ENCODE results near the gene TRAF2.

DNA sequence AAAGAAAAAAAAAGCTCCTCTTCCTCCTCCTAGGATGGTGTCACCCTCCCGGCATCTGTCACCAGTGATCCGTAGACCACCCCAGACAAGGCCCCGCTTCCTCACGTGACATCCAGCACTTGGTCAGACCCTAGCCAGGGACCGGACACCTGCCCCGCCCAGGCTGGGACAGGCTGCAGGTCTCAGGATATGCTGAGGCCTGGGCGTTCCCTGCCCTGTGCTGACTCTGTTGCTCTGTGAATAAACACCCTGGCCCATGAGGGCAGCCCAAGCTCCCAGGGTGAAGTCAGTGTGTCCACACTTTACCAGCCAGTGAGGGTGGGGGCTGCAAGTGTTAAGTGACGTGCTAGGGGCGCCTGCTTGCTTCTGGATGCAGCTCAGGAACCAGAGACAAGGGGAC is 25.8 kb upstream of the TRAF2 start:
- TF ChIP-seq, protein P1, sequence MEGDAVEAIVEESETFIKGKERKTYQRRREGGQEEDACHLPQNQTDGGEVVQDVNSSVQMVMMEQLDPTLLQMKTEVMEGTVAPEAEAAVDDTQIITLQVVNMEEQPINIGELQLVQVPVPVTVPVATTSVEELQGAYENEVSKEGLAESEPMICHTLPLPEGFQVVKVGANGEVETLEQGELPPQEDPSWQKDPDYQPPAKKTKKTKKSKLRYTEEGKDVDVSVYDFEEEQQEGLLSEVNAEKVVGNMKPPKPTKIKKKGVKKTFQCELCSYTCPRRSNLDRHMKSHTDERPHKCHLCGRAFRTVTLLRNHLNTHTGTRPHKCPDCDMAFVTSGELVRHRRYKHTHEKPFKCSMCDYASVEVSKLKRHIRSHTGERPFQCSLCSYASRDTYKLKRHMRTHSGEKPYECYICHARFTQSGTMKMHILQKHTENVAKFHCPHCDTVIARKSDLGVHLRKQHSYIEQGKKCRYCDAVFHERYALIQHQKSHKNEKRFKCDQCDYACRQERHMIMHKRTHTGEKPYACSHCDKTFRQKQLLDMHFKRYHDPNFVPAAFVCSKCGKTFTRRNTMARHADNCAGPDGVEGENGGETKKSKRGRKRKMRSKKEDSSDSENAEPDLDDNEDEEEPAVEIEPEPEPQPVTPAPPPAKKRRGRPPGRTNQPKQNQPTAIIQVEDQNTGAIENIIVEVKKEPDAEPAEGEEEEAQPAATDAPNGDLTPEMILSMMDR (IDR thresholded peaks at IDR 0.05; ENCODE audit: low read depth, low read length, missing input control): no peak
- TF ChIP-seq, protein P2, sequence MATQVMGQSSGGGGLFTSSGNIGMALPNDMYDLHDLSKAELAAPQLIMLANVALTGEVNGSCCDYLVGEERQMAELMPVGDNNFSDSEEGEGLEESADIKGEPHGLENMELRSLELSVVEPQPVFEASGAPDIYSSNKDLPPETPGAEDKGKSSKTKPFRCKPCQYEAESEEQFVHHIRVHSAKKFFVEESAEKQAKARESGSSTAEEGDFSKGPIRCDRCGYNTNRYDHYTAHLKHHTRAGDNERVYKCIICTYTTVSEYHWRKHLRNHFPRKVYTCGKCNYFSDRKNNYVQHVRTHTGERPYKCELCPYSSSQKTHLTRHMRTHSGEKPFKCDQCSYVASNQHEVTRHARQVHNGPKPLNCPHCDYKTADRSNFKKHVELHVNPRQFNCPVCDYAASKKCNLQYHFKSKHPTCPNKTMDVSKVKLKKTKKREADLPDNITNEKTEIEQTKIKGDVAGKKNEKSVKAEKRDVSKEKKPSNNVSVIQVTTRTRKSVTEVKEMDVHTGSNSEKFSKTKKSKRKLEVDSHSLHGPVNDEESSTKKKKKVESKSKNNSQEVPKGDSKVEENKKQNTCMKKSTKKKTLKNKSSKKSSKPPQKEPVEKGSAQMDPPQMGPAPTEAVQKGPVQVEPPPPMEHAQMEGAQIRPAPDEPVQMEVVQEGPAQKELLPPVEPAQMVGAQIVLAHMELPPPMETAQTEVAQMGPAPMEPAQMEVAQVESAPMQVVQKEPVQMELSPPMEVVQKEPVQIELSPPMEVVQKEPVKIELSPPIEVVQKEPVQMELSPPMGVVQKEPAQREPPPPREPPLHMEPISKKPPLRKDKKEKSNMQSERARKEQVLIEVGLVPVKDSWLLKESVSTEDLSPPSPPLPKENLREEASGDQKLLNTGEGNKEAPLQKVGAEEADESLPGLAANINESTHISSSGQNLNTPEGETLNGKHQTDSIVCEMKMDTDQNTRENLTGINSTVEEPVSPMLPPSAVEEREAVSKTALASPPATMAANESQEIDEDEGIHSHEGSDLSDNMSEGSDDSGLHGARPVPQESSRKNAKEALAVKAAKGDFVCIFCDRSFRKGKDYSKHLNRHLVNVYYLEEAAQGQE (IDR thresholded peaks at IDR 0.05): no peak
